ENCODE data around the gene PTEN.

PTEN gene

DNA sequence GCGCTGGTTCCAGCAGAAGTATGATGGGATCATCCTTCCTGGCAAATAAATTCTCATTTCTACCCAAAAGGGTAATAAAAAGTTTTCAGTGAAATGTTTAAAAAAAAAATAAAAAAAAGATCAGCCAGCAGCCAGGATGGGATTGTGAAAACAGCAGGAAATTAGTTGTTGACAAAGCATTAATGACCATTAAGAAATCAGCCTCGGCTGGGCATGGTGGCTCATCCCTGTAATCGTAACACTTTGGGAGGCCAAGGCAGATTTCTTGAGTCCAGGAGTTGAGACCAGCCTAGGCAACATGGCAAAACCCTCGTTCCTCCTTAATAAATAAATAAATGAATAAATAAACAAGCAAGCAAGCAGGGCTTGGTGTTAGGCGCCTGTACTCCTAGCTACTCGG lies 82.6 kb downstream of the PTEN start:
- no peak overlapping the region for H3K4me3 ChIP-seq (ENCODE audit: low read depth, low read length)
- TF ChIP-seq, protein P1, sequence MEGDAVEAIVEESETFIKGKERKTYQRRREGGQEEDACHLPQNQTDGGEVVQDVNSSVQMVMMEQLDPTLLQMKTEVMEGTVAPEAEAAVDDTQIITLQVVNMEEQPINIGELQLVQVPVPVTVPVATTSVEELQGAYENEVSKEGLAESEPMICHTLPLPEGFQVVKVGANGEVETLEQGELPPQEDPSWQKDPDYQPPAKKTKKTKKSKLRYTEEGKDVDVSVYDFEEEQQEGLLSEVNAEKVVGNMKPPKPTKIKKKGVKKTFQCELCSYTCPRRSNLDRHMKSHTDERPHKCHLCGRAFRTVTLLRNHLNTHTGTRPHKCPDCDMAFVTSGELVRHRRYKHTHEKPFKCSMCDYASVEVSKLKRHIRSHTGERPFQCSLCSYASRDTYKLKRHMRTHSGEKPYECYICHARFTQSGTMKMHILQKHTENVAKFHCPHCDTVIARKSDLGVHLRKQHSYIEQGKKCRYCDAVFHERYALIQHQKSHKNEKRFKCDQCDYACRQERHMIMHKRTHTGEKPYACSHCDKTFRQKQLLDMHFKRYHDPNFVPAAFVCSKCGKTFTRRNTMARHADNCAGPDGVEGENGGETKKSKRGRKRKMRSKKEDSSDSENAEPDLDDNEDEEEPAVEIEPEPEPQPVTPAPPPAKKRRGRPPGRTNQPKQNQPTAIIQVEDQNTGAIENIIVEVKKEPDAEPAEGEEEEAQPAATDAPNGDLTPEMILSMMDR (IDR thresholded peaks at IDR 0.05; ENCODE audit: low read depth, low read length), result no peak

DNA sequence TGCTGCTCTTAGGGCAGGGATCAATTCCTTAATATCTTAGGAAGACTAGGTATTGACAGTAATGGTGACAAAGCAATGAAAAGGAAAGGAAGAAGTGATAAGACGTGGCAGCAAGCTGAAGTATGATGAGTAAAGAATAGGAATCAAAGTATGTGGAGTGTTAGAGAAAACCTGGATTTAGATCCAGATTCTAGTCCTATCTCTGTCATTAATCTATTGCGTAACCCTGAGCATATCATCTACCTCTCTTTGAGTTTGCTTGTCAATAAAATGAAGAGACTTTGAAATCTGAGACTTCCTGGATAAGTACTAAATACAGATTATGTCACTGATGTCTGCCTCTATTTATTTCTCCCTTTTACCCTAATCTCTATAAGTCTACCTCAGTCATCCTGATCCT lies 89.2 kb downstream of the PTEN start:
- TF ChIP-seq, protein P1 (IDR thresholded peaks at IDR 0.05; ENCODE audit: low read depth, low read length), result no peak
- H3K4me3 ChIP-seq (ENCODE audit: low read depth, low read length), result no peak overlapping the region

DNA sequence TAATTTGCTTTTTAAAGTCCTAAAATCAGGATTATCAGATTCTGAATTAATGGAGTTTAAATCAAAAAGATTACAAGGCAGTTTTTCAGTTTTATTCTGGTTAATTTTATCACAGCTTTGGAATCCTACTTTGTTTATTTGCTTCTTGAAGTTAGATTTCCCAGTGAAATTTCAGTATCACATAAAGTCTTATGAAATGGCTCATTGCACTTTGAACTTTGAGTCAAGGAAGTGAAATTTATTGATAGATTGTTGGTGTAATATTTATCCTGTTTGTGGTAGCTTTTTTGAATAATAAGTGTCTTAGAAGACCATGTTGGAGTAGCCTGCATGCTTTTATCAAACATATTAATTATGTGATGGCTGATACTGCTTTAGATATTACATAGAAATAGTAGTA lies 92.6 kb downstream of the PTEN start:
- TF ChIP-seq, protein P1 (IDR thresholded peaks at IDR 0.05; ENCODE audit: low read depth, low read length), result no peak
- H3K4me3 ChIP-seq (ENCODE audit: low read depth, low read length), result no peak overlapping the region

DNA sequence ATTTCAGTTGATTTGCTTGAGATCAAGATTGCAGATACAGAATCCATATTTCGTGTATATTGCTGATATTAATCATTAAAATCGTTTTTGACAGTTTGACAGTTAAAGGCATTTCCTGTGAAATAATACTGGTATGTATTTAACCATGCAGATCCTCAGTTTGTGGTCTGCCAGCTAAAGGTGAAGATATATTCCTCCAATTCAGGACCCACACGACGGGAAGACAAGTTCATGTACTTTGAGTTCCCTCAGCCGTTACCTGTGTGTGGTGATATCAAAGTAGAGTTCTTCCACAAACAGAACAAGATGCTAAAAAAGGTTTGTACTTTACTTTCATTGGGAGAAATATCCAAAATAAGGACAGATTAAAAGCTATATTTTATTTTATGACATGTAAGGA lies 94.3 kb downstream of the PTEN start:
- H3K4me3 ChIP-seq (ENCODE audit: low read depth, low read length), result no peak overlapping the region
- TF ChIP-seq, protein P1 (IDR thresholded peaks at IDR 0.05; ENCODE audit: low read depth, low read length), result no peak

DNA sequence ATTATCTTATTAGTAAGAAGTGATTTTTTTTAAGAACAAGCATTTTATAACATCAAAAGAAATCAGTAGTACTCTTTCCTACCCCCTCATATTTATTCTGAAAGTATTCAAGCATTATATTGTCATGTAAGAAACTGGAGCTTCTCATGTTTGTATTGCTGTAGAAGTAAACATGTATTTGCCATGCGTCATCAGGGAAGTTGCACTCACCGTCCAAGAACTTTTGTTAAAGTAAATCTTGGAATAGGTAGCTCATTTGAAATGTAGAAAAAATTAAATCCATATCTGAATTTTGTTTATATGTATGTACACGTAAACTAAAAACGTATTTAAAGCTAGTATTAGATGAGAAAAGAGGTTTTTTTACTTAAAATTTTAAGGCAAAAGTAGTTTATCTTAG lies 96.8 kb downstream of the PTEN start:
- H3K4me3 ChIP-seq (ENCODE audit: low read depth, low read length), result no peak overlapping the region
- TF ChIP-seq, protein P1 (IDR thresholded peaks at IDR 0.05; ENCODE audit: low read depth, low read length), result no peak

DNA sequence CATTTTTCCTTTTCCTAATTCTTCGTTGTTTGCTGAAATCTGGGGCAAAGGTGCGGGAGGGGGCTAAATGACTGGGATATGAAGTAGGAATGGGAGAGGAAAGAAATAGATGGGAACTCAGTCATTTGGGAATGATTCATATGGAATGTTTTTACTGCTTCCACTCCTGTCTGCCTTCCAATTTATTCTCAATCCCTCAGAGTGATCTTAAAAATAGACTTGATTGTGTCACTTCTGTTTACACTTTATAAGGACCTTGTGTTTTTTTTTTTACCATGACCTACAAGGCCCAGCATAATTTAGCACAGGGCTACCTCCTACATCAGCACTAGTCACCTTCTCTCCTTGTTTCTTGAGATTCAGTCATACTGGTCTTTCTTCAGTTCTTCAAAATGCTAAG lies 97.9 kb downstream of the PTEN start:
- TF ChIP-seq, protein P1 (IDR thresholded peaks at IDR 0.05; ENCODE audit: low read depth, low read length), result no peak

DNA sequence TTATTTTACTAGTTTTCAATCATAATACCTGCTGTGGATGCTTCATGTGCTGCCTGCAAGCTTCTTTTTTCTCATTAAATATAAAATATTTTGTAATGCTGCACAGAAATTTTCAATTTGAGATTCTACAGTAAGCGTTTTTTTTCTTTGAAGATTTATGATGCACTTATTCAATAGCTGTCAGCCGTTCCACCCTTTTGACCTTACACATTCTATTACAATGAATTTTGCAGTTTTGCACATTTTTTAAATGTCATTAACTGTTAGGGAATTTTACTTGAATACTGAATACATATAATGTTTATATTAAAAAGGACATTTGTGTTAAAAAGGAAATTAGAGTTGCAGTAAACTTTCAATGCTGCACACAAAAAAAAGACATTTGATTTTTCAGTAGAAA lies 103.0 kb downstream of the PTEN start:
- TF ChIP-seq, protein P1 (IDR thresholded peaks at IDR 0.05; ENCODE audit: low read depth, low read length), result no peak
- no peak overlapping the region for H3K4me3 ChIP-seq (ENCODE audit: low read depth, low read length)

More for the DNA sequence above, 97.9 kb downstream of the PTEN start:
- H3K4me3 ChIP-seq (ENCODE audit: low read depth, low read length), result no peak overlapping the region
